Stomach smooth muscle (tissue), 2 donors: ENCODE results near the gene CX3CL1.

Source experiments
- H3K27ac ChIP-seq: one replicate; pipeline ENCODE4 v1.7.0; 2013; ENCODE audit warnings: mild to moderate bottlenecking, low read length, inconsistent platforms
- H3K27me3 ChIP-seq, 2 donors: one replicate each; pipeline ENCODE4 v1.7.0; 2013; ENCODE audit warnings: low read length in 2 of 2; ENCODE audit not compliant: insufficient read depth in 2 of 2, control insufficient read depth in 1 of 2
- H3K36me3 ChIP-seq, 2 donors: one replicate each; pipeline ENCODE4 v1.7.0; 2013; ENCODE audit warnings: low read length in 2 of 2; ENCODE audit not compliant: control insufficient read depth in 2 of 2, insufficient read depth in 2 of 2
- H3K4me1 ChIP-seq: one replicate; pipeline ENCODE4 v1.7.0; 2013; ENCODE audit warnings: low read length; ENCODE audit not compliant: control insufficient read depth, insufficient read depth
- H3K4me3 ChIP-seq, 2 donors: one replicate each; pipeline ENCODE4 v1.7.0; 2013; ENCODE audit warnings: low read length in 2 of 2
- H3K9ac ChIP-seq, 2 donors: one replicate each; pipeline ENCODE4 v1.7.0; 2013; ENCODE audit warnings: low read length in 2 of 2, mild to moderate bottlenecking in 1 of 2
- H3K9me3 ChIP-seq, 2 donors: one replicate each; pipeline ENCODE4 v1.7.0; 2013; ENCODE audit warnings: low read length in 2 of 2; ENCODE audit not compliant: control insufficient read depth in 2 of 2
- donor health status: healthy.
- donor health status: Pancreatic carcinoma.

The CX3CL1 gene

GRCh38 chr16:57383276-57384247 is 11.3 kb downstream of the CX3CL1 start:
- H3K36me3 ChIP-seq: peaks cover 0 to 4% of the 10 kb centered on the region in 2 donors
- no peak overlapping the region for H3K4me3 ChIP-seq
- peaks cover 11% of the 10 kb centered on the region for H3K4me1 ChIP-seq
- no peak overlapping the region for H3K27ac ChIP-seq
- H3K27me3 ChIP-seq: no peaks in the 10 kb centered on the region
- no peak overlapping the region for H3K9ac ChIP-seq
- H3K9me3 ChIP-seq: no peaks in the 10 kb centered on the region

- no peaks in the 10 kb centered on the region for H3K9me3 ChIP-seq
Observed at GRCh38 chr16:57384248-57385070, 12.2 kb downstream of the CX3CL1 start.

GRCh38 chr16:57385083-57385482 is 12.8 kb downstream of the CX3CL1 start:
- Histone ChIP-seq H3K27me3 (no peaks in the 10 kb centered on the region), H3K4me3 (no peak overlapping the region), H3K4me1 (peaks cover 11% of the 10 kb centered on the region), H3K36me3 (no peaks in the 10 kb centered on the region), H3K27ac (no peak overlapping the region), H3K9me3 (no peaks in the 10 kb centered on the region), H3K9ac (no peak overlapping the region)

More at GRCh38 chr16:57384248-57385070, 12.2 kb downstream of the CX3CL1 start:
- Histone ChIP-seq H3K4me3 (no peak overlapping the region), H3K4me1 (peaks cover 11% of the 10 kb centered on the region), H3K36me3 (peaks cover 0 to 3% of the 10 kb centered on the region in 2 donors), H3K27me3 (no peaks in the 10 kb centered on the region), H3K9ac (no peak overlapping the region), H3K27ac (no peak overlapping the region)

- H3K27me3 ChIP-seq: no peaks in the 10 kb centered on the region
- no peak overlapping the region for H3K9ac ChIP-seq
- peaks cover 7% of the 10 kb centered on the region for H3K4me1 ChIP-seq
- no peaks in the 10 kb centered on the region for H3K36me3 ChIP-seq
- no peaks in the 10 kb centered on the region for H3K9me3 ChIP-seq
- H3K27ac ChIP-seq: no peak overlapping the region
- no peak overlapping the region for H3K4me3 ChIP-seq
Observed at GRCh38 chr16:57386381-57386951, 14.2 kb downstream of the CX3CL1 start.

GRCh38 chr16:57387598-57388354 is 15.5 kb downstream of the CX3CL1 start:
- Histone ChIP-seq H3K9me3 (no peaks in the 10 kb centered on the region), H3K4me3 (no peak overlapping the region), H3K9ac (no peak overlapping the region), H3K36me3 (no peaks in the 10 kb centered on the region), H3K4me1 (peaks cover 7% of the 10 kb centered on the region), H3K27me3 (no peaks in the 10 kb centered on the region), H3K27ac (no peak overlapping the region)

- H3K4me1 ChIP-seq: peaks cover 7% of the 10 kb centered on the region
- H3K27me3 ChIP-seq: no peaks in the 10 kb centered on the region
- no peaks in the 10 kb centered on the region for H3K9me3 ChIP-seq
- H3K36me3 ChIP-seq: no peaks in the 10 kb centered on the region
- H3K4me3 ChIP-seq: no peak overlapping the region
- no peak overlapping the region for H3K27ac ChIP-seq
- H3K9ac ChIP-seq: no peak overlapping the region
Observed at GRCh38 chr16:57388359-57389086, 16.2 kb downstream of the CX3CL1 start.

- peaks cover 5% of the 10 kb centered on the region for H3K4me1 ChIP-seq
- H3K36me3 ChIP-seq: no peaks in the 10 kb centered on the region
- H3K9ac ChIP-seq: no peak overlapping the region
- no peaks in the 10 kb centered on the region for H3K9me3 ChIP-seq
- H3K27me3 ChIP-seq: no peaks in the 10 kb centered on the region
- H3K4me3 ChIP-seq: no peak overlapping the region
- H3K27ac ChIP-seq: no peak overlapping the region
Observed at GRCh38 chr16:57389087-57389468, 16.8 kb downstream of the CX3CL1 start.

GRCh38 chr16:57390636-57391295 is 18.5 kb downstream of the CX3CL1 start:
- Histone ChIP-seq H3K4me1 (no peaks in the 10 kb centered on the region), H3K27ac (no peak overlapping the region)

GRCh38 chr16:57391300-57391699 is 19.0 kb downstream of the CX3CL1 start:
- Histone ChIP-seq H3K4me1 (no peaks in the 10 kb centered on the region), H3K27ac (no peak overlapping the region), H3K9me3 (peaks cover 0 to 2% of the 10 kb centered on the region in 2 donors), H3K9ac (no peak overlapping the region), H3K4me3 (no peak overlapping the region), H3K27me3 (no peaks in the 10 kb centered on the region), H3K36me3 (no peaks in the 10 kb centered on the region)

More at GRCh38 chr16:57390636-57391295, 18.5 kb downstream of the CX3CL1 start:
- Histone ChIP-seq H3K9ac (no peak overlapping the region), H3K36me3 (no peaks in the 10 kb centered on the region), H3K4me3 (no peak overlapping the region), H3K9me3 (peaks cover 0 to 2% of the 10 kb centered on the region in 2 donors), H3K27me3 (no peaks in the 10 kb centered on the region)
